HG02885 (cell line): ENCODE results near the gene LHX8.

Experiments used
- ATAC-seq: cut with Tn5 transposase; IDR thresholded peaks from one replicate; pipeline ENCODE4 v1.9.1; 2021; ENCODE audit warnings: mild to moderate bottlenecking; ENCODE audit not compliant: unreplicated experiment, poor library complexity

Gene LHX8

GRCh38 chr1:75198761-75199160 lies 64.6 kb downstream of the LHX8 start:
- ATAC-seq, result no peak

GRCh38 chr1:75202751-75203150 lies 68.6 kb downstream of the LHX8 start:
- no peak for ATAC-seq

GRCh38 chr1:75203415-75204277 lies 69.5 kb downstream of the LHX8 start:
- ATAC-seq, result peak; percentile 94

GRCh38 chr1:75208862-75209261 lies 74.7 kb downstream of the LHX8 start:
- no peak for ATAC-seq
